Skeletal muscle cell (primary cell): Measurements from ENCODE around the gene GNPAT.

Source experiments
- DNase-seq: peaks from one replicate; pipeline ENCODE4 v3.0.0-alpha.2; 2010; ENCODE audit warnings: low read depth
- H3K4me3 ChIP-seq: 2 replicates; pipeline ENCODE4 v1.5.1; 2011; ENCODE audit warnings: low read depth, mild to moderate bottlenecking, control low read depth, low read length, moderate library complexity

The GNPAT gene

GRCh38 chr1:231240883-231241735 is at the start of gene GNPAT:
GNPAT (plus strand) TSS chr1:231241212; CDS start chr1:231241379, 167 bp downstream.
- H3K4me3 ChIP-seq = peak within 1 kb of the TSS; percentile 88
- DNase-seq = peak; percentile 33

- no peak for DNase-seq
Measured at GRCh38 chr1:231192620-231193163, 48.3 kb upstream of the GNPAT start.

GRCh38 chr1:231193710-231194340 is 47.2 kb upstream of the GNPAT start:
- DNase-seq = no peak
- no peak overlapping the region for H3K4me3 ChIP-seq

More at GRCh38 chr1:231192620-231193163, 48.3 kb upstream of the GNPAT start:
- no peak overlapping the region for H3K4me3 ChIP-seq

- DNase-seq = no peak
- H3K4me3 ChIP-seq = no peak overlapping the region
Measured at GRCh38 chr1:231194476-231194842, 46.6 kb upstream of the GNPAT start.

GRCh38 chr1:231194843-231195516 is 46.0 kb upstream of the GNPAT start:
- H3K4me3 ChIP-seq = no peak overlapping the region
- no peak for DNase-seq

GRCh38 chr1:231196307-231196706 is 44.7 kb upstream of the GNPAT start:
- H3K4me3 ChIP-seq = no peak overlapping the region
- no peak for DNase-seq

GRCh38 chr1:231196728-231197127 is 44.3 kb upstream of the GNPAT start:
- H3K4me3 ChIP-seq = no peak overlapping the region
- no peak for DNase-seq

- H3K4me3 ChIP-seq = no peak overlapping the region
- no peak for DNase-seq
Measured at GRCh38 chr1:231199868-231200267, 41.1 kb upstream of the GNPAT start.

GRCh38 chr1:231200388-231201031 is 40.5 kb upstream of the GNPAT start:
- DNase-seq = peak; percentile 24
- H3K4me3 ChIP-seq = no peak overlapping the region

GRCh38 chr1:231201375-231201978 is 39.5 kb upstream of the GNPAT start:
- no peak for DNase-seq
- H3K4me3 ChIP-seq = no peak overlapping the region

- H3K4me3 ChIP-seq = no peak overlapping the region
- DNase-seq = no peak
Measured at GRCh38 chr1:231201979-231202633, 38.9 kb upstream of the GNPAT start.

GRCh38 chr1:231203259-231204057 is 37.6 kb upstream of the GNPAT start:
- no peak overlapping the region for H3K4me3 ChIP-seq

GRCh38 chr1:231206856-231207255 is 34.2 kb upstream of the GNPAT start:
- H3K4me3 ChIP-seq = no peak overlapping the region
- DNase-seq = no peak

More at GRCh38 chr1:231203259-231204057, 37.6 kb upstream of the GNPAT start:
- no peak for DNase-seq

- no peak overlapping the region for H3K4me3 ChIP-seq
Measured at GRCh38 chr1:231207437-231207836, 33.6 kb upstream of the GNPAT start.

GRCh38 chr1:231208980-231209379 is 32.0 kb upstream of the GNPAT start:
- H3K4me3 ChIP-seq = no peak overlapping the region
- no peak for DNase-seq

More at GRCh38 chr1:231207437-231207836, 33.6 kb upstream of the GNPAT start:
- no peak for DNase-seq

- H3K4me3 ChIP-seq = no peak overlapping the region
Measured at GRCh38 chr1:231209531-231209930, 31.5 kb upstream of the GNPAT start.

GRCh38 chr1:231210126-231210525 is 30.9 kb upstream of the GNPAT start:
- DNase-seq = no peak
- no peak overlapping the region for H3K4me3 ChIP-seq

More at GRCh38 chr1:231209531-231209930, 31.5 kb upstream of the GNPAT start:
- DNase-seq = no peak
